CD4-positive, alpha-beta T cell treated with Interleukin-4 for 1 hour (primary cell): ENCODE results near the gene TNIK.

ENCODE experiments used
- DNase-seq, 2 donors: peaks; one replicate each; pipeline ENCODE4 v3.0.0-alpha.2; 2020 to 2022

The TNIK gene

DNA sequence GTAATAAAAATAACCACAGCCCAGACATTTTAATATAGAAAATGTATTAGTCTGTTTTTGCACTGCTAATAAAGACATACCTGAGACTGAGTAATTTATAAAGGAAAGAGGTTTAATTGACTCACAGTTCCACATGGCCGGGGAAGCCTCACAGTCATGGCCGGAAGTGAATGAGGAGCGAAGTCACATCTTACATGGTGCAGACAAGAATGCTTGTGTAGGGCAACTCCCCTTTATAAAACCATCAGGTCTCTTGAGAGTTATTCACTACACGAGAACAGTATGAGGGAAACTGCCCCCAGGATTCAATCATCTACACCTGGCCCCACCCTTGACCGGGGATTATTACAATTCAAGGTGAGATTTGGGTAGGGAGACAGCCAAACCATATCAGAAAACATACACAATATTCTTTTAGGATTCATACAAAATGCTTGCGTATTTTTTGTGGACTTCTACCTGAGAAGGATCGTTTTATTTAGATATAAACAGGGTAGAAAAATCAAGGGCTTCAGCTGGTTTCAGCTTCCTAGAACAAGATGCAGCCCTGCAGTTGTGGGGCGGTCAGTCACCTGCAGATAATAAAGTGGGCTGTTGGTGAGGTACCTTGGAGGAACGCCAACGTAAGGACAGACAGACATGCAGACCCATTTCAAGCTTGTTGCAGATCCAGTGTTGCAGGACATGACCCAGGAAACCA, 101.9 kb downstream of the TNIK start:
- no peak for DNase-seq

DNA sequence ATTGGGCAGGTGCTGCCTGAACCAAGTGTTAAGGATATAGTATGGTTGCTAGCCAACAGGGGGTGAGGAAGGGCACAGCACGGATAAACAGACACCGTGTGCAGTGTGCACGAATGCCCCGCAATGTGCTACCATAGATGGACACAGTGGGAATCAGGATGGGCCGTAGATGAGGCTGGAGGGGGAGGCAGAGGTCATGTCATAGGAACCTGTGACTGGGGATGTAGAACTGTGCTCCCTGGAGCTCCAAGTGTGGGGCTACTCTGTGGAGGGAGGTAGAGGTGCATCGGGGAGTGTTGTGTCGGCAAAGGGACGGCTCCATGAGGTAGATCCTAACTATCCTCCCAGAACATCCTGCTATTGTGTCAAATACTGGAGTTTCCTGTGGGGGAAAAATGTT, 102.5 kb downstream of the TNIK start:
- no peak for DNase-seq

DNA sequence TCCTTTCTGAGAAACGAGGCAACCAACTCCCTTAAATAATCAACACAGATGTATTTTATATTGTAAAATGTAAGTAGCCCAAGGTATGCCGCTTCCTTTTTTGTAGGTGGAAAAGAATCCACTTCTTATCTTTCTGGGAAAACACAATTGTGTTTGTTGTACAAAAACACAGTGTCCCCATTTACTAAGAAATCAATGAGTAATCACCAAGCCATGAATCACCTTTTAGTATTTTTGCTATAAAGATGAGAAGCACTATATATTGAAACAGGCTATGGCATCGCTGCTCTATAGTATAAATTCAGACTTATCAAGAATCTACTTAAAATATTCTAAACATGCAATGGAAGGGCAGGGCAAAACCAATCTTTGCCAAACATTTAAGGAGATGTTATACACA, 104.0 kb downstream of the TNIK start:
- DNase-seq: no peak

- no peak for DNase-seq
Observed at GRCh38 chr3:171354706-171355582, 105.3 kb downstream of the TNIK start.

- no peak for DNase-seq
Observed at GRCh38 chr3:171354049-171354705, 106.0 kb downstream of the TNIK start.

DNA sequence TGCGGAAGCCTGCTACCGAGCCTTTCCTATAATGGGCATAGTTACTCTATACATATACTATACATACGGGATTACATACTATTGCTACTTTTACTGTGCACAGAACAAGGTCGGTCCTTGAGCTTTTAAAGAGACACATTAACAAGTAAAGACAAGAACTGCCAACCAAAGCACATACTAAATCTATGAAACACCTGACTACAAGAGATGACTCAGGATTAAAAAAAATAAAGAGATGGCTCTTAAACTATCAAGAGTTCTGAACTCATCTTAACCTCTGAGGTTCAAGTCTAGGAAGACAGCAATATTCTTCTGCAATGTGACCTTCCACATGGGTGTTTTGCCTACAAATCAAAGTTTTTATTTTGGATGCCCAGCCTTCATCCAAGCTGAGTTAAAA, 106.8 kb downstream of the TNIK start:
- no peak for DNase-seq

DNA sequence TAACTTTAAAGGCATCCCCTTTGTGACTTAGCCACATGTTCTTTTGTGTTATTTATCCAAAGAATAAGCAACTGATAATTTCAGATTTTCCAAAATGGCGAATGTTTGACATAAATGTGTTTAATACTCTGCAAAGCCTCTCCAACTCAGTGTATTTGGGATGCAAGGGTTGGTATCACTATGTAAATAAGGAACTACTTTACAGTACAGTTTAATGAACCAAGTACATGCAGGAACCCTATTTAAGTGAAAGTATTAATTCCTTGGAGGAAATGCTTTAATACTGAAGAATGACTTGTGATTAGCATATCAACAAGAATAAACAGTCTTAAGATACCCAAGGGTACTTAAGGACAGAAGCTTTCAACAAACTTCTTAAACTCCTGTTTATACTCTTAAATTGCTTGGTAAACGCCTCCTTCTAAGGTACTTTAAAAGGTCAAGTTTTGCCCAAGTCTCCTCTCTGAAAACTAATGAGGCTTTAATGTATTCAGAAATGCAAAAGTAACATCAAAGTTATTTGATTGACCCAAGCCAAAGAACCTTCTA, 107.7 kb downstream of the TNIK start:
- DNase-seq: no peak

- DNase-seq: no peak
Observed at GRCh38 chr3:171351676-171352075, 108.5 kb downstream of the TNIK start.

DNA sequence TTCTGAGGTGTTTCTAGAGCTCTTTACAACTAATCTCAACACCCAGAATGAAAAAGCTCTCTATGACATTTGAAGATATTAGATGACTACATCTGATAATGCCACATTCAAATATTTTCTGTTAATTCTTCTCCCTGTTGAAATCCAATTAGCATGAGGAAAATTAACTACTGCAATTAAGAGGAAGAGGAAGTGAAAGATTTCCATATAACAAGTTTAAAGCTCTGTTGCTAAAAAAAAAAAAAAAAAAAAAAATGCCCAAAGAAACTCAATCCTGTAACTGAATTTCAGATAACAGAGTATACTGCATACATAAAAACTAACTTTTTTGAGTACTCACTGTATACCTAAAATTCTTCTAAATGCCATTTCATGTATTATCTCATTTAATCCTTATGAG, 109.8 kb downstream of the TNIK start:
- DNase-seq: no peak

DNA sequence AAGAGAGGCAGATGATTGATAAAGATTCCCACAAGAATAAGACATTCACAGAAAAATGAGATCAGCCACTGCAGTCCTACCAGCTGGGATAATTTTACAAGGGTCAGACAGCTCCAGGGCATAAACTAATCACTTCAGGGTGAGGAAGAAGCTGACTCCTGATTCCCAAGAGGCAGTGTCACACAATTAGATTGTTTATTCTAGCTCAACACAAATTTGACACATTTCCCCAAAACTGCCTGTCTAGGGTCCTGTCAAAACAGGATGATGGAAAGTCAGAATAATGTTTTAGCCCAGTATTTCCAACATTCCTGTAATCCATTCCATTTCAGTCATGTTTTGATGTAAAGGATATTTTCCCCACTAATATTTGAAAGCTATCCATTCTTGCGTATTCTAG, 110.8 kb downstream of the TNIK start:
- no peak for DNase-seq

- no peak for DNase-seq
Observed at GRCh38 chr3:171348121-171348520, 112.1 kb downstream of the TNIK start.

GRCh38 chr3:171347301-171348039, 112.7 kb downstream of the TNIK start:
- peak; percentile 4 to 21 for DNase-seq

- peak in 1 of 2 donors; percentile 53 for DNase-seq
Observed at GRCh38 chr3:171346582-171347300, 113.5 kb downstream of the TNIK start.

DNA sequence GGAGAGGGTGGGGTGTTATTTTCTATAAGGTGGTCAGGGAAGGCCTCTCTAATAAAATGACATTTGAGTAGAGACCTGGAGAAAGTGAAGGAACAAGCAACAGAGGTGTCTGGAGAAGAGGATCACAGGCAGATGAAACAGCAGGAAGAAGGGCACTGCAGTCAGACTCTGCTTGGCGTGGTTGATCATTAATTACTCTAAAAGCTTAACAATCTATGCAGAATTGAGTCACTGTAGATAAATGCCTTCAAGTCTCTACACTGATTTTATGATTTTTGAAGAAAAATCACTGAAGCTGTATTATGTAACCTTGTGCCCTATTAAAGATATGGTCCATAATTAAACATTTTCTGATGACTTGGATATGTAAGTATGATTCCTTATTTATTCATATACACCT, 114.2 kb downstream of the TNIK start:
- DNase-seq: no peak

GRCh38 chr3:171345107-171345843, 114.9 kb downstream of the TNIK start:
- no peak for DNase-seq

DNA sequence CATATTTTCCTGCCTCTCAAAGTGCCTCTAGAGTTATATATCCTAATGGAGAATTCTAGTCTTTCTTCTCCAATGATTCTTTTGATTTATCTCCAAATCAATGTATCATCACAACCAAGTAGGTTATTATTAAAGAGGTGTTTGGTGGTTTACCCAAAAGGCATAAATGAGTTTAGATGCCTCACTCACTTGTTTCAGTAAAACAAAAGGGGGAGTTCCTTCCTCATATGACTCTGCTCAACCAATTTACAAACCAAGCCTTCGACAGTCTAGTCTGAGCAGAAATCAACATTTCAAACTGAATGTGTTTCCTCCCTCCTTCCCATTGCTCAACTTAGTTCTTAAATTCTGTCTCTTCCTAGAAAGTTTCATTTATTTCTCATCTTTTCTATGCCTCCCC, 116.5 kb downstream of the TNIK start:
- no peak for DNase-seq

GRCh38 chr3:171342783-171343420, 117.3 kb downstream of the TNIK start:
- DNase-seq: no peak

GRCh38 chr3:171342200-171342599, 118.0 kb downstream of the TNIK start:
- DNase-seq: no peak

GRCh38 chr3:171340434-171340833, 119.8 kb downstream of the TNIK start:
- DNase-seq: no peak

GRCh38 chr3:171339598-171339997, 120.6 kb downstream of the TNIK start:
- DNase-seq: no peak

GRCh38 chr3:171336406-171336805, 123.8 kb downstream of the TNIK start:
- no peak for DNase-seq
